Upper lobe of left lung (tissue), 4 donors: ENCODE measurements around the gene ANKS1A.

Experiments used
- CTCF ChIP-seq, 6 experiments: fragments of 450-650 bp in 4 of 6; fragments of 200-600 bp in 2 of 6; sonication (generic) in 2 of 6; IDR thresholded peaks; one replicate each; pipeline ENCODE4 v1.5.1; 2016 to 2019; ENCODE audit warnings: antibody characterized with exemption in 6 of 6
- EP300 ChIP-seq, 4 donors: sonication (generic); formaldehyde crosslinking; IDR thresholded peaks; one replicate each; pipeline ENCODE4 v1.5.1; 2017; ENCODE audit warnings: antibody characterized with exemption in 4 of 4, control low read depth in 2 of 4
- POLR2A ChIP-seq, 4 donors: fragments of 450-650 bp; IDR thresholded peaks; one replicate each; pipeline ENCODE4 v1.5.1; 2016 to 2017; ENCODE audit warnings: antibody characterized with exemption in 4 of 4, mild to moderate bottlenecking in 2 of 4
- POLR2AphosphoS5 ChIP-seq, 2 donors: sonication (generic); formaldehyde crosslinking; IDR thresholded peaks; one replicate each; pipeline ENCODE4 v1.5.1; 2017; ENCODE audit warnings: antibody characterized with exemption in 2 of 2

GRCh38 chr6:35047265-35048011 is 158.4 kb downstream of the ANKS1A start:
- no peak for TF ChIP-seq CTCF (IDR thresholded peaks at IDR 0.05)
- no peak for TF ChIP-seq POLR2A (IDR thresholded peaks at IDR 0.05)
- no peak for TF ChIP-seq POLR2AphosphoS5 (IDR thresholded peaks at IDR 0.05)
- TF ChIP-seq EP300 (IDR thresholded peaks at IDR 0.05) = no peak
